Psoas muscle (tissue), 8 donors: ENCODE measurements around the gene GTF2F2. TPM values are rescaled to one million over a fixed set of nuclear protein-coding genes. Genes with fewer than 3 reads are reported as not detected.

Experiments
- ATAC-seq, 4 donors: fragments of 200-7000 bp; cut with Tn5 transposase; one replicate each; pipeline ENCODE4 v1.9.1; 2020; ENCODE audit warnings: moderate library complexity in 3 of 4, mild to moderate bottlenecking in 2 of 4
- DNase-seq, 2 donors: peaks; one replicate each; pipeline ENCODE4 v3.0.0-alpha.2; 2020
- H3K27ac ChIP-seq: fragments of 200-600 bp; one replicate; pipeline ENCODE4 v1.8.0; 2022
- H3K27me3 ChIP-seq, 3 donors: fragments of 200-600 bp in 1 of 3; one replicate each; pipeline versions ENCODE4 v1.6.1 to v1.8.0; 2013 to 2022; ENCODE audit warnings: low read length in 2 of 3, mild to moderate bottlenecking in 2 of 3, moderate library complexity in 1 of 3; ENCODE audit not compliant: insufficient read depth in 3 of 3
- H3K36me3 ChIP-seq, 2 donors: fragments of 200-600 bp in 1 of 2; one replicate each; pipeline versions ENCODE4 v1.6.1 to v1.8.0; 2013 to 2022; ENCODE audit warnings: low read depth in 1 of 2, mild to moderate bottlenecking in 1 of 2, moderate library complexity in 1 of 2; ENCODE audit not compliant: insufficient read depth in 1 of 2
- H3K4me1 ChIP-seq: fragments of 200-600 bp; one replicate; pipeline ENCODE4 v1.8.0; 2022
- H3K4me3 ChIP-seq: fragments of 200-600 bp; one replicate; pipeline ENCODE4 v1.8.0; 2022; ENCODE audit warnings: mild to moderate bottlenecking
- H3K9me3 ChIP-seq: fragments of 200-600 bp; one replicate; pipeline ENCODE4 v1.8.0; 2022
- WGBS, 3 donors: extraction: QIAGEN DNeasy Blood & Tissue Kit; methylation state at CpG; one replicate each; pipeline versions ENCODE4 v1.1.6 to v1.1.7; 2013; 5-methylcytosine and 5-hydroxymethylcytosine counted together
- intact Hi-C, 2 donors: fragments of 100-400 bp; cut with DNase I; formaldehyde crosslinking; loops; one replicate each; pipeline versions ENCODE4 v1.11.0 to v1.14.2; 2022
- polyA plus RNA-seq, 3 donors: library from polyadenylated mRNA; stranded (reverse); fragments of 200-250 nt; gene quantifications; one replicate each; pipeline ENCODE4 v1.2.3, GENCODE V29; 2013
- total RNA-seq, 4 donors: library from RNA; stranded (reverse); fragmentation: NEBNext Ultra II Directional in 2 of 4; extraction: Animal tissue kit (Norgen Biotek cat#: 25700) in 2 of 4; gene quantifications; one replicate each; pipeline versions ENCODE4 v1.2.1 to v1.2.4, GENCODE V29; 2021 to 2023
- TF ChIP-seq, protein P1 (sequence below): fragments of 200-600 bp; IDR thresholded peaks from one replicate; pipeline ENCODE4 v1.8.0; 2022; ENCODE audit warnings: antibody characterized with exemption
- donor health status: healthy with polysubstance abuse.
- donor health status: DM: no; HTN: no; CAD: no; lungs with moderate emphysema.
- donor health status: Bipolar disorder and iron deficiency.
- donor health status: healthy.
- donor health status: DM: yes; HTN: yes; CAD: no.
- donor health status: DM: no; HTN: no; CAD: no.
- donor health status: DM: no; HTN: no; CAD: no.
- donor health status: DM: yes; HTN: yes; CAD: no.

The GTF2F2 gene
- total and polyA plus RNA-seq, 7 donors = 12.9 to 23.5 (median 19.2) TPM

DNA sequence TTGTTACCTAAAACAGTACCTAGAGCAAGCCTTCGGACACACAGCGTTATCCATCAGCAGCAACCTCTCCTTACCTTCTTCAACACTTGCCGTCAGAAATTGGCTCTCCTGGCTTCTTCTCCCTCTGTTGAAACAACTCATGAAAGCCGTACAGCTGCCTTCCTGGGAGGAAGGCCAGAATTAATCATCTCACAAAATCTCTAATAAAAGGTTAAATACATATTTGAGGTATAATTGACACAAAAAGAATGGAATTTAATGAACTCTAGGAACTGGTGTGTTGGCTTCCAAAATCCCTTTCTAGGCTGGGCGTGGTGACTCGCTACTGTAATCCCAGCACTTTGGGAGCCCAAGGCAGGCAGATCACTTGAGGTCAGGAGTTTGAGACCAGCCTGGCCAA is 37.3 kb upstream of the GTF2F2 start:
- H3K4me3 ChIP-seq = no peak overlapping the region
- H3K9me3 ChIP-seq = no peaks in the 10 kb centered on the region
- no peak overlapping the region for H3K27ac ChIP-seq
- 77 to 78% (median 78%) methylated on average over 6 of the region's 6 CpGs for WGBS, 3 donors
- H3K36me3 ChIP-seq = no peaks in the 10 kb centered on the region
- ATAC-seq = no peak
- TF ChIP-seq, protein P1, sequence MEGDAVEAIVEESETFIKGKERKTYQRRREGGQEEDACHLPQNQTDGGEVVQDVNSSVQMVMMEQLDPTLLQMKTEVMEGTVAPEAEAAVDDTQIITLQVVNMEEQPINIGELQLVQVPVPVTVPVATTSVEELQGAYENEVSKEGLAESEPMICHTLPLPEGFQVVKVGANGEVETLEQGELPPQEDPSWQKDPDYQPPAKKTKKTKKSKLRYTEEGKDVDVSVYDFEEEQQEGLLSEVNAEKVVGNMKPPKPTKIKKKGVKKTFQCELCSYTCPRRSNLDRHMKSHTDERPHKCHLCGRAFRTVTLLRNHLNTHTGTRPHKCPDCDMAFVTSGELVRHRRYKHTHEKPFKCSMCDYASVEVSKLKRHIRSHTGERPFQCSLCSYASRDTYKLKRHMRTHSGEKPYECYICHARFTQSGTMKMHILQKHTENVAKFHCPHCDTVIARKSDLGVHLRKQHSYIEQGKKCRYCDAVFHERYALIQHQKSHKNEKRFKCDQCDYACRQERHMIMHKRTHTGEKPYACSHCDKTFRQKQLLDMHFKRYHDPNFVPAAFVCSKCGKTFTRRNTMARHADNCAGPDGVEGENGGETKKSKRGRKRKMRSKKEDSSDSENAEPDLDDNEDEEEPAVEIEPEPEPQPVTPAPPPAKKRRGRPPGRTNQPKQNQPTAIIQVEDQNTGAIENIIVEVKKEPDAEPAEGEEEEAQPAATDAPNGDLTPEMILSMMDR = no peak
- H3K4me1 ChIP-seq = peaks cover 4% of the 10 kb centered on the region
- DNase-seq = no peak
- intact Hi-C loops = no loop called here
- H3K27me3 ChIP-seq = no peaks in the 10 kb centered on the region

DNA sequence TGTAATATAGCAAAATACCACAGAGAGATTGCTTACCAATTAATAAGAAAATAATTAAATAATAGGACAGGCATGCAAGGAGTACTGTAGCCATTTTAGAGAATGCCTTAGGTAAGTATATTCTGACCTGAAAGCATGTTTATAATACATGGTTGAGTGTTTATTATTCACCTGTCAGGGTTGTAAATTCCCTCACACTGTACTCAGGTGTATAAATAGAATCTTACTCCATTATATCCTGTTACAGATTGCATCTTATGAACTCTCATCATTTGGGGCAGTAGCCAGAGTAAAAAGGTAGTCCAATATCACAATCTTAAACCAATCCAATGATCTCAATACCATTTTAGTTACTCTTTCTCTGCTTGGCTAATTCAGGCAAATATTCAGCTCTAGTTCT is 35.8 kb upstream of the GTF2F2 start:
- intact Hi-C loops = no loop called here
- peak; percentile 84 to 95 (median 94) for ATAC-seq

DNA sequence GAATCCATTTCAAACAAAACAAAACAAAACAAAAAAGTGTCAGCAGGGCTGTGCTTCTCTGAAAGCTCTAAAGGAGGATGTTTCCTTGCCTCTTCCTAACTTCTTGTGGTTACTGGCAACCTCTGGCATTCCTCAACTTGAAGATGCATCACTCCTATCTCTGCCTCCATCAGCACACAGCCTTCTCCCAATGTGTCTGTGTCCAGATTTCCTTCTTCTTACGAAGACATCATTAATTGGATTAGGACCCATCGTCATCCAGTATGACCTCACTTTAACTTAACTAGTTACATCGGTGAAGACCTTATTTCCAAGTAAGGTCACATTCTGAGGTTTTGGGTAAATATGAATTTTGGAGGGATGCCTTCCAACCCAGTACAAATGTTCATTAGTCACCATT is 33.8 kb upstream of the GTF2F2 start:
- TF ChIP-seq, protein P1 = no peak
- H3K9me3 ChIP-seq = no peaks in the 10 kb centered on the region
- DNase-seq (no peak), ATAC-seq (no peak)
- H3K27ac ChIP-seq = no peak overlapping the region
- H3K36me3 ChIP-seq = no peaks in the 10 kb centered on the region
- no peak overlapping the region for H3K4me3 ChIP-seq
- 89 to 98% (median 92%) methylated on average over 3 of the region's 3 CpGs for WGBS, 3 donors
- intact Hi-C loops = no loop called here
- no peaks in the 10 kb centered on the region for H3K27me3 ChIP-seq
- H3K4me1 ChIP-seq = peaks cover 4% of the 10 kb centered on the region

More for the DNA sequence above, 35.8 kb upstream of the GTF2F2 start:
- no peaks in the 10 kb centered on the region for H3K9me3 ChIP-seq
- TF ChIP-seq, protein P1 = no peak
- peaks cover 4% of the 10 kb centered on the region for H3K4me1 ChIP-seq
- H3K4me3 ChIP-seq = no peak overlapping the region
- H3K27ac ChIP-seq = peak overlapping the region; percentile 40
- H3K36me3 ChIP-seq = no peaks in the 10 kb centered on the region
- DNase-seq = no peak
- no peaks in the 10 kb centered on the region for H3K27me3 ChIP-seq

DNA sequence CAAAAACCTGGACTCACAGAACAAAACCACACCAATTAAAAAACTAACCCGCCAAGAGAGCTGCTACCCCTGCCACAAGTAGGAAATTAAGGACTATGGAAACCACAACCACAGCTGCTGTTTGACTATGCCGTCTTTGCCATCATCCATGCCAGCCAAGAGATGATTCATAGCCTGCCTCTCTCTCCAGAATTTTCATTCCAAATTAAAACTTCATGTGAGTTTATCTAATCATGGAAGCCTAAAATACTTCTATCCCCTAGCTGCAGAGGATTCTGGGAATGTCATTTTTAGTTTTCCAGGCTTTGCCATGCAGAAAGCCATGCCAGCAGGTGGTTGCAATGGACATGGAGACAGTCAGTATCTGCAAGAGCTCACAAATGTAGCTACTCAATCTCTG is 27.6 kb upstream of the GTF2F2 start:
- intact Hi-C loops = no loop called here
- DNase-seq (no peak), ATAC-seq (no peak)

More for the DNA sequence above, 27.6 kb upstream of the GTF2F2 start:
- no peak overlapping the region for H3K27ac ChIP-seq
- no peaks in the 10 kb centered on the region for H3K36me3 ChIP-seq
- 21 to 31% (median 23%) methylated on average over 2 of the region's 2 CpGs for WGBS, 3 donors
- H3K27me3 ChIP-seq = no peaks in the 10 kb centered on the region
- no peak overlapping the region for H3K4me3 ChIP-seq
- no peaks in the 10 kb centered on the region for H3K9me3 ChIP-seq
- H3K4me1 ChIP-seq = no peaks in the 10 kb centered on the region
- TF ChIP-seq, protein P1 = no peak
